ENCODE results near the gene FAM149A. TPM values are rescaled to one million over a fixed set of nuclear protein-coding genes. Genes with fewer than 3 reads are reported as not detected.
A peak's percentile ranks its signal among the peaks of the same experiment; 100 is the strongest.

The FAM149A gene
- total and polyA plus RNA-seq, 2 donors (not counting 1 experiment from before 2014, with no cell fraction given), result 0.12 TPM; not detected in 1

- no peak overlapping the region for H3K27ac Mint-ChIP-seq
- no peaks in the 10 kb centered on the region for H3K27me3 ChIP-seq (replicated peaks in 1 of 4; ENCODE audit: control extremely low read depth in 1 of 4, control insufficient read depth in 3 of 4, insufficient read depth in 4 of 4, low read length in 3 of 4)
- intact Hi-C loops (cut with micrococcal nuclease), result loop anchor here (2.0 kb wide), 1 partner anchor 496 kb away; no protein-coding TSS in a partner anchor
- peaks cover 5% of the 10 kb centered on the region for H3K27me3 Mint-ChIP-seq
- peak; percentile 17 for DNase-seq
- POLR2A ChIA-PET, result no interaction called here
- H3K4me1 Mint-ChIP-seq, result peaks cover 8% of the 10 kb centered on the region
- H3K79me2 ChIP-seq (ENCODE audit: control insufficient read depth, insufficient read depth, low read length), result no peaks in the 10 kb centered on the region
- H3K36me3 ChIP-seq (replicated peaks in 1 of 2; ENCODE audit: control extremely low read depth in 1 of 2, control insufficient read depth in 1 of 2, extremely low read depth in 1 of 2, insufficient read depth in 2 of 2, low read length in 1 of 2), result no peaks in the 10 kb centered on the region
- H4K20me1 ChIP-seq (ENCODE audit: control insufficient read depth, insufficient read depth, low read length, poor library complexity, severe bottlenecking), result no peaks in the 10 kb centered on the region
- H3K9me3 Mint-ChIP-seq (ENCODE audit: insufficient read depth), result no peaks in the 10 kb centered on the region
- no peak overlapping the region for H3K9ac ChIP-seq (ENCODE audit: low read length)
- H3K4me3 ChIP-seq (ENCODE audit: control extremely low read depth in 1 of 5, extremely low read depth in 1 of 5, insufficient read depth in 1 of 5, low read depth in 2 of 5, low read length in 4 of 5), result no peak overlapping the region
- WGBS (ENCODE audit: insufficient coverage), result 67% methylated on average over 1 of the region's 6 CpGs
- CTCF ChIA-PET, result interaction anchor here (0.6 to 1.3 kb wide), 4 partner anchors 69 to 496 kb away, joined by 3 to 7 read pairs (median 5); no protein-coding TSS in a partner anchor
- TF ChIP-seq EZH2 (IDR thresholded peaks at IDR 0.05; ENCODE audit: borderline replicate concordance, insufficient read depth, low read depth, low read length, poor library complexity, severe bottlenecking) (no peak), CTCF (IDR thresholded peaks at IDR 0.05) (peak; percentile 65)
- H3K4me1 ChIP-seq (ENCODE audit: control insufficient read depth in 2 of 2, insufficient read depth in 2 of 2, low read length in 2 of 2), result peaks cover 0 to 7% of the 10 kb centered on the region in 2 donors
- H3K27ac ChIP-seq (ENCODE audit: low read length in 2 of 2), result no peak overlapping the region
- H3K4me3 Mint-ChIP-seq, result no peak overlapping the region
- no peak overlapping the region for H3K4me2 ChIP-seq (replicated peaks; ENCODE audit: low read depth, low read length, poor library complexity, severe bottlenecking)
- no peak for ATAC-seq (ENCODE audit: low read depth)
- H2AFZ ChIP-seq (ENCODE audit: insufficient read depth, low read depth, low read length, poor library complexity, severe bottlenecking), result no peak overlapping the region
- H3K9me3 ChIP-seq (ENCODE audit: control extremely low read depth in 1 of 3, control insufficient read depth in 2 of 3, insufficient read depth in 1 of 3, low read length in 2 of 3), result no peaks in the 10 kb centered on the region
These were observed 32.8 kb downstream of the FAM149A start for GRCh38 chr4:186137196-186137794.

GRCh38 chr4:186144198-186144945 is 39.9 kb downstream of the FAM149A start:
- Histone ChIP-seq H3K9ac (ENCODE audit: low read length) (no peak overlapping the region), H2AFZ (ENCODE audit: insufficient read depth, low read depth, low read length, poor library complexity, severe bottlenecking) (peak overlapping the region; percentile 32), H3K79me2 (ENCODE audit: control insufficient read depth, insufficient read depth, low read length) (no peaks in the 10 kb centered on the region), H4K20me1 (ENCODE audit: control insufficient read depth, insufficient read depth, low read length, poor library complexity, severe bottlenecking) (no peaks in the 10 kb centered on the region), H3K4me3 (ENCODE audit: control extremely low read depth in 1 of 5, extremely low read depth in 1 of 5, insufficient read depth in 1 of 5, low read depth in 2 of 5, low read length in 4 of 5) (peak overlapping the region in 1 of 5 experiments; percentile 39), H3K4me1 (ENCODE audit: control insufficient read depth in 2 of 2, insufficient read depth in 2 of 2, low read length in 2 of 2) (peaks cover 10 to 12% of the 10 kb centered on the region in 2 donors), H3K27ac (ENCODE audit: low read length in 2 of 2) (no peak overlapping the region), H3K36me3 (replicated peaks in 1 of 2; ENCODE audit: control extremely low read depth in 1 of 2, control insufficient read depth in 1 of 2, extremely low read depth in 1 of 2, insufficient read depth in 2 of 2, low read length in 1 of 2) (no peaks in the 10 kb centered on the region), H3K9me3 (ENCODE audit: control extremely low read depth in 1 of 3, control insufficient read depth in 2 of 3, insufficient read depth in 1 of 3, low read length in 2 of 3) (no peaks in the 10 kb centered on the region), H3K4me2 (replicated peaks; ENCODE audit: low read depth, low read length, poor library complexity, severe bottlenecking) (peak overlapping the region; percentile 43), H3K27me3 (replicated peaks in 1 of 4; ENCODE audit: control extremely low read depth in 1 of 4, control insufficient read depth in 3 of 4, insufficient read depth in 4 of 4, low read length in 3 of 4) (peaks cover 0 to 39% (median 25%) of the 10 kb centered on the region in 4 experiments)
- 1% methylated on average over 56 of the region's 72 CpGs for WGBS (ENCODE audit: insufficient coverage)
- TF ChIP-seq EZH2 (IDR thresholded peaks at IDR 0.05; ENCODE audit: borderline replicate concordance, insufficient read depth, low read depth, low read length, poor library complexity, severe bottlenecking) (no peak), CTCF (IDR thresholded peaks at IDR 0.05) (no peak)
- H3K4me3 Mint-ChIP-seq, result peak overlapping the region; percentile 72
- no peak overlapping the region for H3K27ac Mint-ChIP-seq
- ChIA-PET CTCF (no interaction called here), POLR2A (no interaction called here)
- intact Hi-C loops (cut with micrococcal nuclease), result no loop called here
- H3K4me1 Mint-ChIP-seq, result peaks cover 13% of the 10 kb centered on the region
- H3K9me3 Mint-ChIP-seq (ENCODE audit: insufficient read depth), result no peaks in the 10 kb centered on the region
- H3K27me3 Mint-ChIP-seq, result peaks cover 41% of the 10 kb centered on the region
- ATAC-seq (ENCODE audit: low read depth) (no peak), DNase-seq (no peak)

Data from B cell (primary cell).